Loucy (cell line): ENCODE measurements around the gene BCKDHB.

Source experiments
- H2AFZ ChIP-seq: fragments of 200-600 bp; sonication (generic); 2 replicates; pipeline ENCODE4 v1.6.0; 2016; ENCODE audit warnings: antibody characterized with exemption, mild to moderate bottlenecking, low read length, moderate library complexity
- H3F3A ChIP-seq: fragments of 200-600 bp; 2 replicates; pipeline ENCODE4 v1.6.0; 2016; ENCODE audit warnings: antibody characterized with exemption, low read depth, mild to moderate bottlenecking
- H3K27me3 ChIP-seq: fragments of 200-600 bp; sonication (generic); 2 replicates; pipeline ENCODE4 v1.6.1; 2014; ENCODE audit warnings: low read length, mild to moderate bottlenecking; ENCODE audit not compliant: insufficient read depth, poor library complexity, severe bottlenecking
- H3K36me3 ChIP-seq: fragments of 200-600 bp; sonication (generic); 2 replicates; pipeline ENCODE4 v1.6.1; 2016; ENCODE audit warnings: low read length; ENCODE audit not compliant: insufficient read depth
- H3K4me1 ChIP-seq: fragments of 200-600 bp; sonication (generic); 2 replicates; pipeline ENCODE4 v1.5.1; 2014; ENCODE audit warnings: low read length, mild to moderate bottlenecking; ENCODE audit not compliant: insufficient read depth, poor library complexity, severe bottlenecking
- H3K4me2 ChIP-seq: fragments of 200-600 bp; sonication (generic); 2 replicates; pipeline ENCODE4 v1.6.0; 2014; ENCODE audit warnings: antibody characterized with exemption, low read length, low read depth, mild to moderate bottlenecking; ENCODE audit not compliant: poor library complexity, severe bottlenecking
- H3K4me3 ChIP-seq: fragments of 200-600 bp; sonication (generic); 2 replicates; pipeline ENCODE4 v1.5.1; 2014; ENCODE audit warnings: low read length, mild to moderate bottlenecking, mixed read lengths; ENCODE audit not compliant: poor library complexity, severe bottlenecking
- H3K79me2 ChIP-seq: fragments of 200-600 bp; sonication (generic); 2 replicates; pipeline ENCODE4 v1.6.1; 2014; ENCODE audit warnings: low read length; ENCODE audit not compliant: insufficient read depth
- H3K9ac ChIP-seq: fragments of 200-600 bp; sonication (generic); 2 replicates; pipeline ENCODE4 v1.6.0; 2014; ENCODE audit warnings: mild to moderate bottlenecking, low read depth, low read length, moderate library complexity; ENCODE audit not compliant: poor library complexity, severe bottlenecking
- H3K9me2 ChIP-seq: fragments of 200-600 bp; sonication (generic); replicated peaks from 2 replicates; pipeline ENCODE4 v1.6.1; 2016; ENCODE audit warnings: low read depth, low read length, mixed read lengths
- H3K9me3 ChIP-seq: fragments of 200-600 bp; sonication (generic); 2 replicates; pipeline ENCODE4 v1.6.1; 2014; ENCODE audit warnings: mild to moderate bottlenecking, antibody characterized with exemption, low read length, low read depth; ENCODE audit not compliant: insufficient read depth
- H4K20me1 ChIP-seq: fragments of 200-600 bp; sonication (generic); 2 replicates; pipeline ENCODE4 v1.6.0; 2014; ENCODE audit warnings: antibody characterized with exemption, low read length, mild to moderate bottlenecking; ENCODE audit not compliant: insufficient read depth, poor library complexity, severe bottlenecking
- CTCF ChIP-seq: fragments of 200-600 bp; sonication (generic); conservative IDR thresholded peaks from 2 replicates; pipeline ENCODE4 v1.5.1; 2014; ENCODE audit warnings: mild to moderate bottlenecking, antibody characterized with exemption, low read length
- EZH2phosphoT487 ChIP-seq: fragments of 200-600 bp; IDR thresholded peaks from 2 replicates; pipeline ENCODE4 v1.6.1; 2018; ENCODE audit warnings: antibody characterized with exemption, mild to moderate bottlenecking, moderate library complexity, borderline replicate concordance

BCKDHB gene

GRCh38 chr6:80366051-80366450 lies 259.6 kb downstream of the BCKDHB start:
- no peaks in the 10 kb centered on the region for H3K79me2 ChIP-seq
- H3K36me3 ChIP-seq: no peaks in the 10 kb centered on the region
- no peaks in the 10 kb centered on the region for H4K20me1 ChIP-seq
- H3K4me3 ChIP-seq: no peak overlapping the region
- no peaks in the 10 kb centered on the region for H3K4me1 ChIP-seq
- H3K4me2 ChIP-seq: no peak overlapping the region
- TF ChIP-seq EZH2phosphoT487 (no peak), CTCF (no peak)
- no peaks in the 10 kb centered on the region for H3F3A ChIP-seq
- no peak overlapping the region for H3K9ac ChIP-seq
- H3K27me3 ChIP-seq: no peaks in the 10 kb centered on the region
- no peaks in the 10 kb centered on the region for H3K9me2 ChIP-seq
- no peaks in the 10 kb centered on the region for H3K9me3 ChIP-seq
- H2AFZ ChIP-seq: no peak overlapping the region

GRCh38 chr6:80366714-80367113 lies 260.2 kb downstream of the BCKDHB start:
- Histone ChIP-seq H2AFZ (no peak overlapping the region), H3K4me3 (no peak overlapping the region), H4K20me1 (no peaks in the 10 kb centered on the region), H3K9me3 (no peaks in the 10 kb centered on the region), H3K36me3 (no peaks in the 10 kb centered on the region), H3K4me1 (no peaks in the 10 kb centered on the region), H3K79me2 (no peaks in the 10 kb centered on the region), H3K4me2 (no peak overlapping the region), H3K9me2 (no peaks in the 10 kb centered on the region), H3F3A (no peaks in the 10 kb centered on the region), H3K27me3 (no peaks in the 10 kb centered on the region), H3K9ac (no peak overlapping the region)
- no peak for TF ChIP-seq EZH2phosphoT487
- no peak for TF ChIP-seq CTCF

GRCh38 chr6:80376411-80376810 lies 269.9 kb downstream of the BCKDHB start:
- Histone ChIP-seq H2AFZ (no peak overlapping the region), H3K79me2 (no peaks in the 10 kb centered on the region), H3K36me3 (no peaks in the 10 kb centered on the region), H3K9ac (no peak overlapping the region), H3K27me3 (no peaks in the 10 kb centered on the region), H4K20me1 (no peaks in the 10 kb centered on the region), H3K4me1 (no peaks in the 10 kb centered on the region), H3K9me2 (no peaks in the 10 kb centered on the region), H3F3A (no peaks in the 10 kb centered on the region), H3K4me2 (no peak overlapping the region), H3K4me3 (no peak overlapping the region), H3K9me3 (no peaks in the 10 kb centered on the region)
- TF ChIP-seq CTCF: no peak
- TF ChIP-seq EZH2phosphoT487: no peak
